Breast epithelium (tissue), 3 donors: ENCODE measurements around the gene PHB1.

Experiments used
- CTCF ChIP-seq, 3 donors: fragments of 450-650 bp; IDR thresholded peaks; one replicate each; pipeline ENCODE4 v1.5.1; 2016 to 2017; ENCODE audit warnings: antibody characterized with exemption in 3 of 3, mild to moderate bottlenecking in 3 of 3, moderate library complexity in 3 of 3
- POLR2A ChIP-seq: fragments of 450-650 bp; IDR thresholded peaks from one replicate; pipeline ENCODE4 v1.6.1; 2016; ENCODE audit warnings: antibody characterized with exemption, mild to moderate bottlenecking, moderate library complexity
- POLR2AphosphoS5 ChIP-seq, 3 donors: sonication (generic); formaldehyde crosslinking; IDR thresholded peaks; one replicate each; pipeline ENCODE4 v1.6.1; 2017; ENCODE audit warnings: antibody characterized with exemption in 3 of 3

DNA sequence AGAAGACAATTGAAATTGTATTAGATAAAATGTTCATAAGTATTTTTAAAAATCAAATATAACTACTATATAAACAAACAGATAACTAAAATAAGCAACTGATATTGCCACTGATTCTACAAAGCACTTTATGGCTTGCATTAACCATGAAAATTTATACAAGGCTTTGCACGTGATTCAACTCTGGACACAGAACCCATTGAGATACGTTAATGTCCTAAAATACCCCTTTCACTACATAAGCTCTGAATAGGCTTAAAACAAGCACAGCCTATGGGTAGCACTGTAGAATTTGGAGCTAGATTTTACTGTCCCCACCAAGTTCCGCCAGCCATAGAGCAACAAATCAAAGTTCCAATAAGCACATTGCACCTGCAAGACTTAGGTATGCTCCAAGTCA, 57.2 kb downstream of the PHB1 start:
- TF ChIP-seq CTCF (IDR thresholded peaks at IDR 0.05) (no peak), POLR2A (no peak), POLR2AphosphoS5 (IDR thresholded peaks at IDR 0.05) (no peak)
